GM19238 (cell line): ENCODE results near the gene ZNF100.
"Not testable (repeated sequence)": the region's sequence is repeated elsewhere in the genome, so short reads cannot be mapped to it uniquely, and the experiment has no call there.

Experiments used
- DNase-seq: peaks from one replicate; pipeline ENCODE4 v3.0.0; 2011; ENCODE audit warnings: low spot score; ENCODE audit not compliant: insufficient read length

ZNF100 gene

DNA sequence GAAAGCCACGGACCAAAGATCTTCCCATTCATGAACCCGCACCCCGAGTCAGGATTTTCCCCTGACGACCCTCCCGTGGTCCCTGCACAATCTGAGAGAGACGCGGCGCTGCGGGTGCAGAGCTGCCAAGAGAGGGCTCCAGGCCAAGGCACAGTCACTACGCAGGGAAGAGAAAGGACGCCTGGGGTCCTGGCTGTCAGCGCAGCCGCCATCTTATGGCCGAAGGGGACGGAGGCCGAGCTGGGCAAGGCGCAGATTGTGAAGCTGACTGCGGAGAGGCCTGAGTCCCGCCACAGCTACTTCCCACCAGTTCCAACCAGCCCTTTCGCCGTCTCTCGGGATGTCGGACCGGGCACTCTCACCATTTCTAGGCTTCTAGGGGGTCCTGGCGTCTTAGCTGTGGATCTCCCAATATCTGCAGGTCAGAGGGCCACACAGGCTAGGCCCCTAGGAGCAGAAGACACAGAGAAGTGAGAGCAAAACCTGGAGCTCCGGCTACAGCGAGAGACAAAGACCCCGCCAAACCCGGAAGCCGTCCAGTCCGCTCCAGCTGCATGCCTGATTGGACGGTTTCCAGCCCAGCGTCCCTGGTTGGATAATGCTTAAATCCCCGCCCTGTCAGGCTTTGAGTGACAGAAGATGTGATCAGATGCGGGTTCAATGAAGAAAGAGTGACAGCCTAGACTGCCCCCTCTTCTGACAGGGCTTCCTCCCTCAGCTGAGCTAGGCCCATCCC, at the start of gene ZNF100:
Gene ZNF100 (minus strand): TSS at position 515 of the 736 bp plus-strand sequence. CDS start 150 bp downstream, at position 365.
- peak; percentile 61 for DNase-seq

DNA sequence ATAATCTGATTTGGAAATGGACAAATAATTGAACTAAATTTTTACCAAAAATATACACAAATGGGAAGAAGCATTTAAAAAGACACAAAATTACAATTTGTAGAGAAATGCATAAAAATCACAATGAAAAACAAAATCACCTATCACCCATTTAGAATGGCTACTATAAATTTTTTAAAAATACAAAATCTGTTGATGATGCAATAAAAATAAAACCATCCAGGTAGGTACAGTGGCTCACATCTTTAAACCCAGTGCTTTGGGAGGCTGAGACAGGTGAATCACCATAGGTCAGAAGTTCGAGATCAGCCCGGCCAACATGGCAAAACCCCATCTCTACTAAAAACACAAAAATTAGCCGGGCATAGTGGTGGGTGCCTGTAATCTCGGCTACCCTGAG, 45.1 kb upstream of the ZNF100 start:
- no peak for DNase-seq

- DNase-seq: not testable (repeated sequence)
Measured at GRCh38 chr19:21808400-21809000, 41.1 kb upstream of the ZNF100 start.

DNA sequence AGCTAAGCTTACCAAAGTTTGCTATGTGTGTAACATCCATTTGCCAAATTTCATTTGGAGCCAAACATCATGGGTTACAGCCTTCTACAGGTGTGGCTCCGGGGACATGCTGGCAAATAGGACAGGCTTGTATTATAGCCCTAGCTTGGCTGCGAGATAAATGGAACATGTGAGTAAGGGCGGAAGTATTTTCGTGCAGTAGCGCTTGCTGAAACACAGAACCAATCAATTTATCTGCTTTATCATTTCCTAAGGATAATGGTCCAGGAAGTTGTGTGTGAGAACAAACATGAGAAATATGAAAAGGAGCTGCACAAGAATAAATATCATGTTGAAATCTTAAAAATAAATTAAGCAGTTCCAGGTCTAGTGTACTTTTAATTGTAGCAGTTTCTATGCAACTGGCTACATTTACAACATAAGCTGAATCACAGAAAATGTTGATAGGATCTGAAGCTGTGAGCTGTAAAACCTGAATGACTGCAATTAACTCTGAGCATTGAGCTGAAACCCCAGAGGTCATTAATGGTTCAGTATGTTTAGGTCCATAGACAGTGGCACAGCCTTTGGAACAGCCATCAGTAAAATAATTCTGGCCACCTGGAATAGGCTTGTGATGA, 22.2 kb upstream of the ZNF100 start:
- DNase-seq: no peak

DNA sequence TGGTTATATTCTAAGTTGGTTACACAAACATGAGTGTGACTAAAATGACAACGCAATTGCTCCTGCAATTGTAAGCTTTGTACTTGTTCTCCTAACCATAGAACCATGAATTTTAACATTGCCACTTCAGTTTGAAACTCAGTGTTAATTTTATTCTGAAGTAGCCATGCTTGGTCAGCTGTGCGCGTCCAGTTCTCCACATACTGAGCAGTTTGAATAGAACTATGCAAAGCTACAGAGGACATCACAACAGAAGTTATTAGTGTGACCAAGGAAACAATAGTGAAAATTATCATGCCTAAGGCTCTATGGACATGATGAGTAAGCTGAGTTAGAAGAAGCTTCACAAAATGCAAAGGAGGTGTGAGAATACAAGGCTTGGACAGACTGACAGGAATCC, 19.6 kb upstream of the ZNF100 start:
- DNase-seq: no peak

DNA sequence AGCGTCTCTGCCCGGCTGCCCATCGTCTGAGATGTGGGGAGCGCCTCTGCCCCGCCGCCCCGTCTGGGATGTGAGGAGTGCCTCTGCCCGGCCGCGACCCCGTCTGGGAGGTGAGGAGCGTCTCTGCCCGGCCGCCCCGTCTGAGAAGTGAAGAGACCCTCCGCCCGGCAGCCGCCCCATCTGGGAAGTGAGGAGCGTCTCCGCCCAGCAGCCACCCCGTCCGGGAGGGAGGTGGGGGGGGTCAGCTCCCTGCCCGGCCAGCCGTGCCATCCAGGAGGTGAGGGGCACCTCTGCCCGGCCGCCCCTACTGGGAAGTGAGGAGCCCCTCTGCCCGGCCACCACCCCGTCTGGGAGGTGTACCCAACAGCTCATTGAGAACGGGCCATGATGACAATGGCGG, 8.4 kb upstream of the ZNF100 start:
- not testable (repeated sequence) for DNase-seq

- DNase-seq: not testable (repeated sequence)
Measured at GRCh38 chr19:21766705-21767064, 694 bp downstream of the ZNF100 start.

DNA sequence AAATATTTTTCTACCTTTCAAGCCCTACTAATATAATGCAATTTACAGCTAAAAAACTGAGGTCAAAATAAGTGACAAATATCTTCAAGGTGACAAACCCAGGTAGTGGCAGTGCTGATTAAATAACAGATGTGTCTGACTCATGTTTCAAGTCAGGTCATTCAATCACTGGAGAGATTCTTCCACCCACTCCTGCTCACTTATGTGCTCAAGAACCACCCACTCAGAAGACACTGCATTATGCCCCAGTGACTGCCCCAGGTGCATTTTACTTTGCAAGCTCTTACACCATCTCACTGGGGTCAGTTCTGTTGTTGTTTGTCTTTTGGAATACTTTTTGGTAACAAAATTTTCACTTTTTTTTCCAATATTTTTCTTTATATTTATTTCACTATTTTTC, 2.2 kb downstream of the ZNF100 start:
- no peak for DNase-seq

GRCh38 chr19:21761547-21761946, 5.8 kb downstream of the ZNF100 start:
- DNase-seq: not testable (repeated sequence)

- no peak for DNase-seq
Measured at GRCh38 chr19:21758296-21758695, 9.1 kb downstream of the ZNF100 start.

- DNase-seq: not testable (repeated sequence)
Measured at GRCh38 chr19:21755555-21755954, 11.8 kb downstream of the ZNF100 start.

GRCh38 chr19:21751384-21751783, 16.0 kb downstream of the ZNF100 start:
- DNase-seq: no peak

DNA sequence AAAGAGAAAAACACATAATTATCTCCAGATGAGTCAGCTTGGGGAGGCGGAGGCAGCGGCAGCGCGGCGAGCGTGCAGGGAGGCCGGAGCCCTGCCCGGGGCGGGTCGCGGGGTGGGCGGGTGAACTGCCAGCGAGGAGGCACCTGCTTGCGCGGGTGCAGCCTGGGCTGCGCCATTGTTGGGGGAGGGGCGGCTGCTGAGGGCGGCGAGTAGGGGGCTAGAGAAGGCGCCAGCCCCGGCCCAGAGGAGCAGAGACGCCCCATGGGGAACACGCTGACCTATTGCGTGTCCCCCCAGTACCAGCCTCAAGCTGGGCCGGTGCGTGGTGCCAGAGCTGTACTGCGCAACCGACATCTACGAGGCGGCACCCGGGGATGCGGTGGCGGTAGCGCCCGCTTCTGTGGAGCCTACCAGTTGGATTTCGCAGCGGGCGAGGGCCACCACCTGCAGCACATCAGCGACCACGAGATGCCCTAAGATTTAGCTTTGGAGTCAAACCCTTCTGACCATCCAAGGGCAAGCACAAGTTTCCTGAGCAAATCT, 16.7 kb downstream of the ZNF100 start:
- no peak for DNase-seq

- no peak for DNase-seq
Measured at GRCh38 chr19:21749090-21749489, 18.3 kb downstream of the ZNF100 start.

GRCh38 chr19:21748088-21748487, 19.3 kb downstream of the ZNF100 start:
- DNase-seq: no peak

DNA sequence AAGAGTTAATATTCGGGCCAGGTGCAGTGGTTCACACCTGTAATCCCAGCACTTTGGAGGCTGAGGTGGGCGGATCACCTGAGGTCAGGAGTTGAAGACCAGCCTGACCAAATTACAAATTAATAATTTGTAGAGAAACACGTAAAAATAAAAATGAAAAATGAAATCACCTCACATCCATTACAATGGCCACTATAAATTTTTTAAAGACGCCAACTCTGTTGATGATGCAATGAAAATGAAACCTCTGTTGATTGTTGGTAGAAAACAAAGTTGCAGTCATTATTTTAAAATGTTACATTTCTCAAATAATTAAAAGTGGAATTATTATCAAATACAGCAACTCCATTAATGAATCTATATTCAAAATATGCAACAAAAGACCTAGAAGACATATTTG, 26.8 kb downstream of the ZNF100 start:
- no peak for DNase-seq

DNA sequence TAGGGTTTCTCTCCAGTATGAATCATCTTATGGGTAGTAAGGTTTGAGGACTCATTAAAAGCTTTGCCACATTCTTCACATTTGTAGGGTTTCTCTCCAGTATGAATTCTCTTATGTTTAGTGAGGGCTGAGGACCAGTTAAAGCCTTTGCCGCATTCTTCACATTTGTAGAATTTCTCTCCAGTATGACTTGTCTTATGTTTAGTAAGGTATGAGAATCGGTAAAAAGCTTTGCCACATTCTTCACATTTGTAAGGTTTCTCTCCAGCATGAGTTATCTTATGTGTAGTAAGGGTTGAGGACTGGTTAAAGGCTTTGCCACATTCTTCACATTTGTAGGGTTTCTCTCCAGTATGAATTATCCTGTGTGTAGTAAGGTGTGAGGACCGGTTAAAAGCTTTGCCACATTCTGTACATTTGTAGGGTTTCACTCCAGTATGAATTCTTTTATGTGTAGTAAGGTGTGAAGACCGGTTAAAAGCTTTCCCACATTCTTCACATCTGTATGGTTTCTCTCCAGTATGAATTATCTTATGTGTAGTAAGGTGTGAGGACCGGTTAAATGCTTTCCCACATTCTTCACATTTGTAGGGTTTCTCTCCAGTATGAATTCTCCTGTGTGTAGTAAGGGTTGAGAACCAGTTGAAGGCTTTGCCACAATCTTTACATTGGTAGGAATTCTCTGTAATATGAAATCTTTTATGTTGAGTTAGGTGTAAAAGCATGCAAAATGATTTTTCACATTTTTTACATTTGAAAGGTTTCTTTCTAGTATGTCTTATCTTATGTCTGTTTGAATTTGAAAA, 40.2 kb downstream of the ZNF100 start:
- not testable (repeated sequence) for DNase-seq

DNA sequence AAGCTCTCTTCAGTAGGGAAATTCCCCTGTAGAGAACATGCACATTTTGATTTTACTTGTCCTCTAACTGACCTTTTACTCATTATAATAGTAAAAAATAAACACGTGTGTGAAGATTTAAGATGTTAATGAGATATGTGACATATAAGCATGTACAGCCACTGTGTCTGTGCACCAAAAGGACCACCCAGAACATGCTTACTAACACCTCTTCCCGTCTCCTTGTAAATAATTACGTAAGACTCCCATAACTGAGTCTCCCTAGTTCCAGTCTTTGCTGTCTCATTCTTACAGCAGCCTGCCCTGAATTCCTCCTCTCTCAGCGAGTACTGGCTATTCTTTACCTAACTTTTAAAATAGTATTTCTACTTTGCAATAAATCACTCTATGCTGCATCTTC, 53.6 kb downstream of the ZNF100 start:
- DNase-seq: no peak

DNA sequence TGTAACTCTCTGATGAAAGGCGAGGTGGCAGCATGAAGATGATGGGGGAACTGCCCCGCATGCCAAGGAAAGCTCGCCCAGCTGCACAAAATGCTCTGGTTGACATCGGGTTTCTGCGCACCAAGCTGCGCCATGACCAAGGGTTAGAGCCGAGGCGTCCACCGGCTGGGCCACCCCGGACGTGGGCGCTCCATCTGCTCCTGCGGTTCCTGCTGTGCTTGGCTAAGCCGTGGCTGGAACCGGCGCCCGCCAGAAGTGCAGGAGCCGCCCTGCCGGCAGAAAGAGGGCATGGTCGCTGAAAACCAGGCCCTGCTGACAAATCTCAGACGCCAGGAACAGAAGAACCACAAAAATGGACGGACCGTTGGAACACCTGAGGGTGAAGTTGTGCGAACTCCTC, 57.9 kb downstream of the ZNF100 start:
- no peak for DNase-seq

DNA sequence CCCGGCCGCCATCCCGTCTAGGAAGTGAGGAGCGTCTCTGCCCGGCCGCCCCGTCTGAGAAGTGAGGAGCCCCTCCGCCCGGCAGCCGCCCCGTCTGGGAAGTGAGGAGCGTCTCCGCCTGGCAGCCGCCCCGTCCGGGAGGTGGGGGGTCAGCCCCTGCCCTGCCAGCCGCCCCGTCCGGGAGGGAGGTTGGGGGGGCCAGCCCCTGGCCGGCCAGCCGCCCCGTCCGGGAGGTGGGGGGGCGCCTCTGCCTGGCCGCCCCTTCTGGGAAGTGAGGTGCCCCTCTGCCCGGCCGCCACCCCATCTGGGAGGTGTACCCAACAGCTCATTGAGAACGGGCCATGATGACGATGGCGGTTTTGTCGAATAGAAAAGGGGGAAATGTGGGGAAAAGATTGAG, 59.5 kb downstream of the ZNF100 start:
- DNase-seq: not testable (repeated sequence)

GRCh38 chr19:21707065-21707464, 60.3 kb downstream of the ZNF100 start:
- DNase-seq: no peak

GRCh38 chr19:21705393-21705792, 62.0 kb downstream of the ZNF100 start:
- DNase-seq: no peak
